Kidney capillary endothelial cell (primary cell): Measurements from ENCODE around the gene CAPS.

Experiments
- DNase-seq: peaks from one replicate; pipeline ENCODE4 v3.0.0-alpha.2; 2018; ENCODE audit warnings: low spot score

The CAPS gene

DNA sequence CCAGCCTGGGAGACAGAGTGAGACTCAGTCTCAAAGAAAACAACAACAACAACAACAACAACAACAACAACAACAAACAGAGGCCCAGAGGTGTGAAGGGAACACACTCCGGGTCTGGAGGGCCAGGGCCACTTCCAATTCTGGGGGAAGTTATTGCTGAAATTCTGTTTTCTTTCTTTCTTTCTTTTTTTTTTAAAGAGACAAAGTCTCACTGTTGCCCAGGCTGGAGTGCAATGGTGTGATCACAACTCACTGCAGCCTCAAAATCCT, 3.5 kb upstream of the CAPS start:
- DNase-seq: no peak

DNA sequence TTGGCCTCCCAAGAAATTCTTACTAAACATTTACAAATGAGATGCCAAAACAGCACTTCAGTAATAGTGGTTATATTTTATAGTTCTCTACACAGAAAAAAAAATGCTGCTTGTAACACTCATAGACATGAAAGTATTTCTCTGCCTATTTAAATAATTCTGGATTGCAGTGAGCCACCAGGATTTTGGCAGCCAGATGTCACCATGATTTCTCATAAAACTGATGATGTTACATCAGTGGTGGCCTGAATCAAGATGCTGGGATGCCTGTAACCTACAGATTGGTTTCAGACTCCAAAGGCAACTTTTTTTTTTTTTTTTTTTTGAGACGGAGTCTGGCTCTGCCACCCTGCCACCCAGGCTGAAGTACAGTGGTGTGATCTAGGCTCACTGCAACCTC, 2.7 kb upstream of the CAPS start:
- no peak for DNase-seq

DNA sequence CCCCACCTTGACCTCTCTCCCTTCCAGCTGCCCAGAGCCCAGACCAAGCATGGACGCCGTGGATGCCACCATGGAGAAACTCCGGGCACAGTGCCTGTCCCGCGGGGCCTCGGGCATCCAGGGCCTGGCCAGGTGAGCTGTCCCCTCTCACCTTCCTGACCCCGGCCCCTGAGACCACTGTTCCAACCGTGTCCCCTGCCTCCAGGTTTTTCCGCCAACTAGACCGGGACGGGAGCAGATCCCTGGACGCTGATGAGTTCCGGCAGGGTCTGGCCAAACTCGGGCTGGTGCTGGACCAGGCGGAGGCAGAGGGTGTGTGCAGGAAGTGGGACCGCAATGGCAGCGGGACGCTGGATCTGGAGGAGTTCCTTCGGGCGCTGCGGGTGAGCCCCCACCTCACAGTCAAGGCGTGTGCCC, 312 bp downstream of the CAPS start:
- DNase-seq: no peak

DNA sequence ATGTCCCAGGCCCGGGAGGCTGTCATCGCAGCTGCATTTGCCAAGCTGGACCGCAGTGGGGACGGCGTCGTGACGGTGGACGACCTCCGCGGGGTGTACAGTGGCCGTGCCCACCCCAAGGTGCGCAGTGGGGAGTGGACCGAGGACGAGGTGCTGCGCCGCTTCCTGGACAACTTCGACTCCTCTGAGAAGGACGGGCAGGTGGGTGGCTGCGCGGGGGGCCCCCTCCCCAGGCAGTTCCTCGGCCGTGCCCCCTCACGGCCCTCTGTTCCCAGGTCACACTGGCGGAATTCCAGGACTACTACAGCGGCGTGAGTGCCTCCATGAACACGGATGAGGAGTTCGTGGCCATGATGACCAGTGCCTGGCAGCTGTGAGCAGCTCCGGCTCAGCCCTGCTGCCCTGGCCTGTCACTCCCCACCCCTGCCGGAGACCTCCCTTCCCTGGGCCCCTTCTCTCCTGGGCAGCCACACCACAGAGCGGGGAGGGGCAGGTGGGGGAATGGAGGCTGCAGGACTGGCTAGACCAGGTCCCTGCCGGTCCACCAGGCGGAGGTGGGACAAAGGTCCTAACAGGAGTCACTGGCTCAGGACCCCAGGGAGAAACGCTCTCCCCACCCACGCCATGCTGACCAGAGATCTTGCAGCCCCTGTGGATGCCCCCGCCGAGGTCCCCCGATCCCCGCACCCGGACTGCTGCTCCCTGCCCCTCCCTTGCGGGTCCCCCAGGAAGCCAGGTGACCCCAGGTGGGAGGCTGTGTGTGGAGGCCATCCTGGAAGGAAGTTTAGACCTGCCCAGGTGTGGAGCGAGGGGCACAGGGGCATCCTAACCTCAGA, 1.1 kb downstream of the CAPS start:
- DNase-seq: no peak

DNA sequence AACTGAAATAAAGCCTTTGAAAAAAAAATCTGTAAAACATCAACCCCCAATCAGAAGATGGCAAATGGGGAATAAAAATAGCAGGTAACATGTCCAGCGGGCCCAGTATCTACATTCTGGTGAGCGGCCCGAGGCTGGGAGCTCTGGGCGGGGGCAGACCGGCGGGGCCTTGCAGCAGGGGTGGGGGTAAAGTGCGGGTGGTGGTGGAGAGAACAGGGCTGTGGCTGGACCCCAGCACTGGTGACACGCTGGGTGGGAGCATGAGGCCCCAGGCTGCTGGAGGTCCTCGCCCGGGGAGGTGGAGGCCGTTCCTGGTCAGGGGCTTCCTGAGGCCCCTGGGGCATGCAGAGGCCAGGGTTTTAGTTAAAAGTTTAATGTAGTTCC, 1.7 kb downstream of the CAPS start:
- no peak for DNase-seq

DNA sequence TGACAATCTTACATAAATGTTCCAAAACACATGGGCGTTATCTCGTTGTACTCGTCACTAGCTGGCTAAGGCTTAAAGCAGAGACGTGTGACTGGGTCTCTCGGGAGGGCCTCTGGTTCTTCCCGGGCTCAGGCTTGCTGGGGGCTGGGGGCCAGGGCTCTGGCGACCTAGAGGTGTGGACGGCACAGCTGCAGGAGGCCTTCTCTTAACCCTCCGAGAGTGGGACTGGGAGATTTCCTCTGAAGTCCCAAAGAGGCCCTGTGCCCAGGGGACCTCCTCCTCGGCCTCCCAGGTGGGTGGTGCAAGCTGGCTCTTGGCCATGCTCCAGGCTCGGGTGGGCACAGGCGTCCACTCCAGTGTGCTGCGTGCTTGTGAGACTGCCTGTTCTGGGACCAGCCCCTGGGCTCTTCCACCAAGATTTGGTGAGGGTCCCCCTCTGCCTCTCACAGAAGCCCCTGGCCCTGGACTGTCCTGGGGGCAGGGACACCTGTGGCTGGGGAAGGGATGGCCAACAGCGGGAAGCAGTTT, 2.2 kb downstream of the CAPS start:
- no peak for DNase-seq

DNA sequence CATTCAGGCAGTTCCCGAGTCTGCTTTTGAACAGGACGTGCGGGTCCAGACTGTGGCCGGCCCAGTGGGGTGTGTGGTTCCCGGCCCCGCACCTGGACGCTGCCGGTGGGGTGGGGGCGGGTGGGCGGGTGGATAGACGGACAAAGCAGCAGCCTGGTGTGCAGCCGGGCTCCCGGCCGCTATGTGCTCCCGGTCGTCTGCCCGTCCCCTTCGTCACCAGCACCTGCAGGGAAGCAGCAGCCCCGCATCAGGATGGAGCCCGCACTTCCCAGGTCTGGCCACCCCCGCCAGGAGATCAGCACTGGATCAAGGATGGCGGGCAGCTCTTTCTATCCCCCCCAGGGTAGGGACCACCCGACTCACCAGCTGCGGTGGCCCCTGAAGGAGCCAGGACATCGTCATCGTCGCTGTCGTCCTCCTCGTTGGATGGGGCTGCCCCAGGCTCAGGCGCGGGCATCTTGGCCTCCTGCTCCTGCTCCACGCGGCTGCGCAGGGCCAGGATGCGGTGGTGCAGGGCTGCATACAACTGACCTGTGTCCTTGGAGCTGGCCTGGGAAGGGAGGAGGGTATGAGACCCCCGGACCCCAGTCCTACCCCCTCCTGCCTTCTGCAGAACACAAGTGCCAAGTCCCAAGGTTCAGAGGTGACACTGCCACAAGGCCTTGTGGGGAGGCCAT, 3.5 kb downstream of the CAPS start:
- DNase-seq: no peak

DNA sequence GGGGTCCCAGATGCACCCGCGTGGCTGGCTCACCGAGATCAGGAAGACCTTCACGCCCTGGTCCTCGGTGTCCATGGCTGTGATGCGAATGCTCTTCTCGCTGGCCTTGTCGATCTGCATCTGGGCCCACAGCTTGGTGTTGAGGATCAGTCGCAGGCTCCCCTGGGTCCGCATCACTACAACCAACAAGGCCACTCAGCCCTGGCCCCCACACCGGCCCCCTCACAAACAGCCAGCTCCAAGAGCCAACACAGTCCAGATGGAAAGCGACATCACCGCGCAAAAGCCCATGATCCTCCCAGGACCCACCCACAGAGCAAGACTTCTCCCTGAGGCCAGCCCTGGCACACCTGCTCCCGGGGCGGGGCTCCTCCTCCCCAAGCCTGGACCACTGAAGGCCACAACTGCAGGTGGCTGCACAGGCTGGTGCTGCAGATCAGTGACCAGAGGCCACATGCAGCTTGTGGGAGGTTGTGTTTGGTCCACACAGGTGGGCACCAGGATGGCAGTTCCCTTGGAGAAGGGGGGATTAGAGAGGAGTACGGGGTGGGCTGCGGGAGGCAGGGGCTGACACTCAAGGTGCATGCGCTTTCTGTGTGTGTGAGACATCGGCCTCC, 4.5 kb downstream of the CAPS start:
- DNase-seq: no peak

DNA sequence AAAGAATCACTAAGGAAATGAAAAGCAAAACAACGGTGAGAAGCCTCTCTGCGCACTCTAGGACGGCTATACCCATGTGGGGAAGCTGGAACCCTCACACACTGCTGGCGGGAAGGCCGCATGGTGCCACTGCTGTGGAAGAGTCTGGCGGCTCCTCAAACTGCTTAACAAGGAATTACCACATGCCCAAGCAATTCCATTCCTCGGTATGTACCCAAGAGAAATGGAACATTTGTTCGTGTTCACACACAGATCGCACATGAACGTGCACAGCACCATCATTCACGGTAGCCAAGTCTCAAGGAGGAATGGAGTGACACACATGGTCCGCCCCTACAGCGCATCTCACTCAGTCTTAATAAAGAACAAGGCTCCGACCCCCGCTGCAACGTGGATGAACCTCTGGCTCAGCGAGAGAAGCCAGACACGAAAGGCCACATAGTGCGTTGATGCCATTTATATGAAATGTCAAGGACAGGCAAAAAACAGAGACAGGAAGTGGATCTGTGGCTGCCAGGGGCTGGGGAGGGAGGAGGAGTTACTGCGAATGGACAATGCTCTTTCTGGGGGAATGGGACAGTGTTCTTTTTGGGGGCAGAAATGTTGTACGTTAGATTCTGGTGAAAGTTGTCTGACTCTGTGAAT, 7.6 kb downstream of the CAPS start:
- peak; percentile 4 for DNase-seq

DNA sequence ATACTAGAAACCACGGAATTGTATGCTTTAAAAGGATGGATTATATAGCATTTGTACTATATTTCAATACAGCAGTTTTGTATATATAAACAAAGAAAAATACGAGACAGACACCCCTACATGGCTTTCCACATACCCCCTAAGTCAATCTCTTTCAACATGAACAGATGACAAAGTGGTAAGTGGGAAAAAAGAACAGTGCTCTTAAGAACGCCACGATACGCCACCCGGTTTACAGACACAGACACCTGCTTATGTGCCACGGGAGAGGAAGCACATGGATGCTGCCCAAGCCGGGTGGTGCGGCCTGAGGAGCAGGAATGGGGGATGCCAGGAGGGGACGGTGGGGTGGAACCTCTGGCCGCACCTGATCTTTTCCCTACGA, 8.1 kb downstream of the CAPS start:
- DNase-seq: no peak

DNA sequence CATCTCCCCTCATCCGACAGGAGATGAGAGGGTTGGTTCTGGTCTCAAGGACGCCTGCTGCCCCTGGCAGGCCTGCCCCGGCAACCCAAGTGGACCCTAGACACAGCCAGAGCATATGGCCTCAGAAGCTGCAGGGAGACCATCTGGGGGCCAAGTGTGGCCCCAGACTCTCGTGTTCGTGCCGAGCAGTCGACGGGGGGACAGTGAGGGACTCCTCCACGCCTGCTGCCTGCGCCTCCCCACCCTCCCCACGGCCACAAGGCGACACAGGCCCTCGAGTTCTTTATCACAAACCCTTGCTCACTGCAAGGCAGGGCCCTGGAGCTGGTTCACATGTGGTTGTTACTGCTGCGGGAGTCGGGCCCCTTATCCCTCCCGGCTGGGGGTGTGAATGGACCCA, 9.3 kb downstream of the CAPS start:
- DNase-seq: no peak

DNA sequence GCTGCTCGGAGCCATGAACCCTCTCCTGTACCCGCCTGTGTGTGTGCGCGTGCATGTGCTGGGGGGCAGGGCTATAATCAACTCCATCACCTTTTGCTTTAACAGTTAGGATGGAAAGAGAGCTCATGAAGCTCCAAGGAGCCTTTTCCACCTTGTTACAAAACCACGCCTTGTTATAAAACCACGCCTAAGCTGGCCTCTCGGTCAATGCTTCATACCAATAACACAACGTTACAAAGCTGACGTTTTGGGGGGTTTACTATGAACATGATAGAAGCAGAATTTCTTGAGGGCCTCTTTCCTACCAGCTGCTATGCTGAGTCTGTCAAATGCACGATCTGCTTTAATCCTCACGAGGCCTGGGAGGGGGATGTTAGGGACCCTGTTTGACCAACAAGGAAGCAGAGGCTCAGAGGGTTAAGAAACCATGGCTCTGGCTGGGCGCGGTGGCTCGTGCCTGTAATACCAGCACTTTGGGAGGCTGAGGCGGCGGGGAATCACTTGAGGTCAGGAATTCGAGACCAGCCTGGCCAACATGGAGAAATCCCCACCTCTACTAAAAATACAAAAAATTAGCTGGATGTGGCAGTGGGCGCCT, 11.9 kb downstream of the CAPS start:
- DNase-seq: no peak

DNA sequence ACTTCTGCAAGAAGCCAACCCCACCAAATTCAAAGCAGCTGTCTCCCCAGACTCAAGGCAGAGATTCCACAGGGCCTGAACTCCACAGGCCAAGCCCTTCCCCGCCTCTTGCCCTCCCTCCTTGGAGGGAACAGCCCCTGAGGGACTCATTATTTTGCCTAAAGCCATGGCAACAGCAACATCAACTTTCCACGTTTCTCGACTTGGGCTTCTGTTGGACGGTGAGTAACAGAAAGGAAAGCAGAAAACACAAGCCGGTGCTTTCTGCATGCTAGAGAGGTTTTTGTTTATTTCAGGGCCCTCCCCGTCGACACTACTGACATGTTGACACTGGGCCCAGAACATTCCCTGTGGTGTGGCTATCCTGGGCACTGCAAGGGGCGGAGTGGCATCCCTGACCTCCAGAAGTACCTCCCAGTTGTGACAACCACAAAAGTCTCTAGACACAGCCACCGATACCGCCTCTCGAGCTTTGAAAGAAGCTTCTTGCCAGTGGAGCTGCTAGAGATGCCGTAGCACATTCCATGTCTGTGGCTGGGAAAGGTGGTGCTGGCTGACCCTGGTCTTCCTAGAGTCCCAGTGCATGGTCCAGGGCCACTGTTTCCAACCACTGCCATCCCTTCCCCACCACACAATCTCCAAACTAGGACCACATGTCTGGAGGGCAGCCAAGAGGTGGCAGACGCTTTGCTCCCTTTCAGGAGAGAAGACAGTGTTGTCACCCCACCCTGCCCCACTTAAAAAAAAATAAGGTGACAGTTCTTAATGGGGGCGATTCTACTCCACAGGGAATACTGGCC, 12.8 kb downstream of the CAPS start:
- DNase-seq: no peak

DNA sequence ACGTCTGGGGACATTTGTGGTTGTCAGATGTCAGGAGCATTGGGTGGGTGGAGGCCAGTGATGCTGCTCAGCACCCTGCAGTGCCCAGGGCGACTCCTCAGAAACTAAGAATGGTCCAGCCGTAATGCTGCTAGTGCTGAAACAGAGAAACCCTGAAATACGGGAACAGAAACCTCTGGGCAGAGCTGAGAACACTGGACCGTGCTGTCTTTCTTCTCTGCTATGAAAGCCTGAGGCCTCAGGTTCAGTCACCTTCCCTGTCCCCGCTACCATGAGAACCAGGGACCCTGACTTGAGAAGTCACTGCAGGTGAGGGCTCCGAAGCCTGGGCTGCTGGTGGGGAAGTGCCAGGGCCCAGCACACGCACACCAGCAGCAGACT, 13.4 kb downstream of the CAPS start:
- no peak for DNase-seq

DNA sequence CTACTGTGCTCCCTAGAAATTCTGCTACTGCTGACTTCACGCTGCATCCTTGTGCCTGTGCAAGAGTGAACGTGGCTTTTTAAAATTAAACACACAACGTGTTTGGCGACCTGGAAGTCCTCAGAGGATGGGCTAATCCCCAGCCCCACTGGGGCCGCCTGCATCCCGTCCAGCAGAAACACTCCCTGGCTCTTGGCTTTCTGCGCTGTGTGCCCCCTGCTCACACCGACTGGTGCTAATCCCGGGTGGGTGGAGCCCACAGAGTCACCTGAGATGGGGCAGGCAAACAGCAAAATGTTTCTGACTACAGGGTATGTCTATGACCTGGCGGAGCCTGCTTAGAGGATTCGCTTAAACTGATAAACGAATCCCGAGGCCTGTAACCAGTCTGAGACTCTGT, 15.1 kb downstream of the CAPS start:
- DNase-seq: no peak

DNA sequence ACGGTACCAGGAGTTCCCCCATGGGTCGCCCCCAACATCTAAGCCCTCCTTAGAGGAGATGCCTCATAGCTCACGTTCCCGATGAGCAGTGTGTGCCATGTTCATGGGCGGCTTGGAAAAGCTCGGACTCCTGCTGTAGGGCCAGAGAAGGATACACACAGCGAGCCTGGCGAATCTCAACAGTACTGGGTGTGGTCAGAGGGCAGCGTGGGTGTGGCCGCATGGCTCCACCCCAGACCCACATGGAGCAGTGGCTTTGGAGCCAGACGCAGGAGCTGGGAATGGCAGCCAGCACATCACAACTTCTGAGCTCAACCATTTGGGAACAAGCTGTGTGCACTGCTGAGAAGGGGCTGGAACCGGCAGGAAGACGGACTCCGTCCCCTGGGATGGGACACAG, 15.6 kb downstream of the CAPS start:
- DNase-seq: no peak

DNA sequence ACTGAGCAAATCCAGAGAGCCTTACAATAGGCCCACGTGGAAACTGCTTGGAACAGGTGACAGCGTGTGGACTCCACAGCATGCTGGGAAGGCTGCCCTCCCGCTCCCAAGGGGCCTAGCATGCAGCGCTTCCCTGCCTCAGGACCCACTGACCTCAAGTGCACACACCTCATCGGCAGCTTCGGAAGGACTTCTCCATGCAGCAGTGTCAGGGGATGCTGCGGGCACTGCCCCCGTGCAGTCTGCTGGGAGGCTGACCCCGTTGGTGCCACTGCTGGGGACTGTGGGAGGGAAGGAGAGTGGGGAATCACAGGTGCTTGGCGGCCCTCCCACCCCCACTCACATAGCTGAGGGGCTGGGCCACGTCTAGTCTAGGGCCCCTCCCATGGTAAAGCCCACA, 17.2 kb downstream of the CAPS start:
- no peak for DNase-seq

DNA sequence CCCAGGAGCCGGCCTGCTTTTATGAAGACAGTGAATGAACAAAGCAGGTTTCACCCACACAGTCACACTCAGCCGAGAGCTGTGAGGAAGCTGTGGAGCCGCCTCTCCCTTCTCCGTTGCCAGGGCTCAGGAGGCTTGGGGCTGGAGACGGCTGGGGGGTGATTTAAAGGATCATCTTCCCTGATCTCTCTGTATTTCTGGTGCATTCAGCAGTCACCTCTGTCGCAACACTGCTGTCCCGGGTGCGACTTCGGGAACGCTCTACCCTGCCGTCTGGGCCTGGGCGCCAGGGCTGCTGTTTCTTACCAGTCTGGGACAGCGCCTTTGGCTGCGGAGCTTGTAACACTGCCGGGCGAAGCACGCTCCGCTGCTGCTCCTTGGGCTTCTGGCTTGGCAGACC, 18.1 kb downstream of the CAPS start:
- no peak for DNase-seq

DNA sequence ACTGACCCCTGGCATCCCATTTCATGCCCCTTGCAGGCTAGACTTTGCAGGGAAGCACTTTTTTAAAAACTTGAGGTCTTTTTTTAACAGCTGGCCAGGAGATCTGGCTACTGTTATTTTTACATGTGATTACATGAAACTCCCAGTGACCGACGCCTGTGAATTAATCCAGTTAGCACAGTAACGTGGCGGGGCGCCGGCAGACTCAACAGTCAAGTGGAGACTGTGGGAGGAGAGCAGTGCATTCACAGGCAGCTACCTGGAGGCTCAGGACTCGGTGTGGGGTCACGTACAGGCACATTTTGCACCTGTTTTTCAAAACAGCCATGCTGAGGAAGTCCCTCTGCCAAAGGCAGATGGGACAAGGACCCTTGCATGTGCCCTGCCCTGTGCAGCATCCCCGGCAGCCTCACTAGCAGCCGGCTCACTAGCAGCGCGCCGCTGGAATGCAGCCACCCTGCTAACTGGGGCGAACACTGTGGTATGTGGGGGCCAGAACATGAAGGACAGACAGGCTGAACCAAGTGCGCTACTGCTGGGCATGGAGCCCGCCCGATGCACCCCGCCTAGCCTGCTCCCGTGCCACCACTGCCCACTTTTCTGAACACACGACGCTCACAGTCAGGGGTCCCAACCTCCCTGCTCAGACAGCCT, 18.7 kb downstream of the CAPS start:
- no peak for DNase-seq

DNA sequence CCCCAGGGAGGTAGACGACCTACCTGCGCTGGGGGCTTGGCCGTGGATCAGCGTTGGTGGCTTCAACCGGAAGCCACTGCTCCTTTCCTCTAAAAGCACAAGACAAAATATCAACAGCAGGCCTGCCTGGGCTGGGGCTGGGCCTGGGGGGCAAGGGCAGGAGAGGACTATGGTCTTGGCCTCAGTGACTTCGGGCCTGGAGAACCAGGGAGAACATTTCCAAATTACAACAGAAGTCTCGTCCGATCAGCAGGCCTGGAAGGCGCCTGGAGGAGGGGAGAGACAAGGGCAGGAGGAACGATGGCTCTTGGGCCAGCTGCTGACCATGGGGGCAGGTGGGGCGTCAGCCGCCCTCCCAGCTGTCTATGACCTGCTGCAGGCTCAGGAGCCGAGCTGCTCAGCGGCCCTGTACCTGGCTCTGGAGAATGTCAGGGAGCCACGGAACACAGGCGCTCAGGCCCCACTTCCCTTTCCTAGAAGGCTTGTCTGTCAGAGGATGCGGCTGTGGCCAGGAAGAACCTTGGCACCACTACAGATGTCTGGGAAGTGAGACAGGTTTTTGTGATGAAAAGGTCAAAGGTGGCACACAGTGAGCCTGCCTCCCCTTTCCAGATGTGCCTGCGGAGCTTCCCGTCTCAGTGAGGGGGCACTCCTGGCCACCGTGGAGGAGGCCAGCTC, 19.5 kb downstream of the CAPS start:
- peak; percentile 62 for DNase-seq

DNA sequence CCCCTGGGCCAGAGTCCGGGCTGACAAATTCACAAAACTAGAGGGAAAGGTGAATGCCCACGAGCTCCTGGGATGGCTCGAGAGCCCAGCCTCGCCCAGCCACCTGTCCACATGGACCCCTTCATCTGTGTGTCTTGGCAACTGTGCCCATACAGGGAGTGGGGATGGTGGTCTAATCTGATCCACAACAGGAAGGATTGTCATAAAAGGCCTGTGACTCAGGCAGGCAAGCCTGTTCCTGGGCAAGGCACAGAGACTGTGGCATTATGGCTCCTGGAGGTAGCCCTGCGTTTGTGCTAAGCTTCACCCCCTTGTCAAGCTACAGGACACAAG, 20.0 kb downstream of the CAPS start:
- DNase-seq: peak; percentile 47
